WTC11 (cell line): ENCODE results near the gene ELOVL7. TPM values are rescaled to one million over a fixed set of nuclear protein-coding genes. Genes with fewer than 3 reads are reported as not detected.

ENCODE experiments used
- ATAC-seq: fragments of 200-7000 bp; cut with Tn5 transposase; 2 replicates; pipeline ENCODE4 v1.10.0; 2021; ENCODE audit warnings: mild to moderate bottlenecking, moderate library complexity
- CTCF ChIA-PET: fragments of 300-600 bp; sonication (Branson Sonifier 250); formaldehyde crosslinking; loops from one replicate; lab custom pipeline; 2021; ENCODE audit warnings: antibody characterized with exemption; lab: Charles Lee
- POLR2A ChIA-PET: fragments of 350-600 bp; sonication (Branson Sonifier 250); formaldehyde crosslinking; loops from one replicate; lab custom pipeline; 2021; ENCODE audit warnings: antibody characterized with exemption; lab: Charles Lee
- DNase-seq: peaks from one replicate; pipeline ENCODE4 v3.0.0; 2021; ENCODE audit warnings: low spot score
- H3K27ac Mint-ChIP-seq: 2 replicates; pipeline ENCODE4 v1.8.0; 2021; ENCODE audit warnings: mixed read lengths
- H3K27me3 Mint-ChIP-seq: 2 replicates; pipeline ENCODE4 v1.8.0; 2021; ENCODE audit warnings: low read depth, mild to moderate bottlenecking, moderate library complexity, mixed read lengths
- H3K36me3 Mint-ChIP-seq: 2 replicates; pipeline ENCODE4 v1.8.0; 2021; ENCODE audit warnings: mixed read lengths
- H3K4me1 Mint-ChIP-seq: 2 replicates; pipeline ENCODE4 v1.8.0; 2022; ENCODE audit warnings: mixed read lengths
- H3K4me3 Mint-ChIP-seq: 2 replicates; pipeline ENCODE4 v1.8.0; 2021; ENCODE audit warnings: mild to moderate bottlenecking, moderate library complexity, mixed read lengths
- H3K9me3 Mint-ChIP-seq: 2 replicates; pipeline ENCODE4 v1.8.0; 2021; ENCODE audit warnings: mixed read lengths
- CBFB ChIP-seq: sonication (generic); formaldehyde crosslinking; IDR thresholded peaks from 2 replicates; pipeline ENCODE4 v1.8.1; 2022; ENCODE audit warnings: mild to moderate bottlenecking, low read depth, missing genetic modification reagents
- EMX1 ChIP-seq: fragments of 250-450 bp; sonication (Bioruptor Pico); IDR thresholded peaks from 2 replicates; pipeline ENCODE4 v1.8.0; 2021; ENCODE audit warnings: mild to moderate bottlenecking
- ETV6 ChIP-seq: sonication (generic); formaldehyde crosslinking; IDR thresholded peaks from 2 replicates; pipeline ENCODE4 v1.8.1; 2022; ENCODE audit warnings: mild to moderate bottlenecking, missing genetic modification reagents
- FOXP1 ChIP-seq: sonication (generic); formaldehyde crosslinking; IDR thresholded peaks from 2 replicates; pipeline ENCODE4 v1.8.0; 2022; ENCODE audit warnings: missing genetic modification reagents, mild to moderate bottlenecking, moderate library complexity, borderline replicate concordance
- GABPB1 ChIP-seq: sonication (generic); formaldehyde crosslinking; IDR thresholded peaks from 2 replicates; pipeline ENCODE4 v1.8.1; 2023; ENCODE audit warnings: mild to moderate bottlenecking, missing genetic modification reagents
- GRHL2 ChIP-seq: fragments of 250-450 bp; sonication (Bioruptor Pico); IDR thresholded peaks from 2 replicates; pipeline ENCODE4 v1.8.0; 2022; ENCODE audit warnings: mild to moderate bottlenecking, moderate library complexity; ENCODE audit not compliant: insufficient replicate concordance, severe bottlenecking
- JUN ChIP-seq: sonication (generic); formaldehyde crosslinking; IDR thresholded peaks from 2 replicates; pipeline ENCODE4 v1.8.0; 2023; ENCODE audit warnings: mild to moderate bottlenecking, missing genetic modification reagents
- KAT7 ChIP-seq: sonication (generic); formaldehyde crosslinking; IDR thresholded peaks from 2 replicates; pipeline ENCODE4 v1.8.1; 2023; ENCODE audit warnings: missing genetic modification reagents, mild to moderate bottlenecking, borderline replicate concordance
- MYBL2 ChIP-seq: sonication (generic); formaldehyde crosslinking; IDR thresholded peaks from 2 replicates; pipeline ENCODE4 v1.8.1; 2023; ENCODE audit warnings: mild to moderate bottlenecking, moderate library complexity, missing genetic modification reagents
- NFATC4 ChIP-seq: fragments of 250-450 bp; sonication (Bioruptor Pico); IDR thresholded peaks from 2 replicates; pipeline ENCODE4 v1.9.0; 2021; ENCODE audit warnings: mild to moderate bottlenecking
- NFYB ChIP-seq: sonication (generic); formaldehyde crosslinking; conservative IDR thresholded peaks from 2 replicates; pipeline ENCODE4 v1.8.0; 2022; ENCODE audit warnings: low read depth, missing genetic modification reagents
- NR1H2 ChIP-seq: sonication (generic); formaldehyde crosslinking; IDR thresholded peaks from 2 replicates; pipeline ENCODE4 v1.9.0; 2021; ENCODE audit warnings: mild to moderate bottlenecking, moderate library complexity, missing genetic modification reagents
- NR2C2 ChIP-seq: sonication (generic); formaldehyde crosslinking; IDR thresholded peaks from 2 replicates; pipeline ENCODE4 v1.8.0; 2022; ENCODE audit warnings: mild to moderate bottlenecking, missing genetic modification reagents
- NR3C1 ChIP-seq: sonication (generic); formaldehyde crosslinking; conservative IDR thresholded peaks from 2 replicates; pipeline ENCODE4 v1.8.1; 2023; ENCODE audit warnings: low read depth, mild to moderate bottlenecking, missing genetic modification reagents
- PRRX2 ChIP-seq: fragments of 250-450 bp; sonication (Bioruptor Pico); IDR thresholded peaks from 2 replicates; pipeline ENCODE4 v1.8.0; 2021; ENCODE audit warnings: mild to moderate bottlenecking
- RELA ChIP-seq: sonication (generic); formaldehyde crosslinking; IDR thresholded peaks from 2 replicates; pipeline ENCODE4 v1.8.1; 2022; ENCODE audit warnings: missing genetic modification reagents, mild to moderate bottlenecking, borderline replicate concordance
- SMAD3 ChIP-seq: sonication (generic); formaldehyde crosslinking; IDR thresholded peaks from 2 replicates; pipeline ENCODE4 v1.8.0; 2022; ENCODE audit warnings: missing genetic modification reagents, mild to moderate bottlenecking, borderline replicate concordance
- SMAD4 ChIP-seq: sonication (generic); formaldehyde crosslinking; IDR thresholded peaks from 2 replicates; pipeline ENCODE4 v1.8.0; 2022; ENCODE audit warnings: mild to moderate bottlenecking, missing genetic modification reagents
- SOX15 ChIP-seq: fragments of 250-450 bp; sonication (Bioruptor Pico); IDR thresholded peaks from 2 replicates; pipeline ENCODE4 v1.9.0; 2021; ENCODE audit warnings: mild to moderate bottlenecking
- SP1 ChIP-seq: sonication (generic); formaldehyde crosslinking; conservative IDR thresholded peaks from 2 replicates; pipeline ENCODE4 v1.8.1; 2022; ENCODE audit warnings: missing genetic modification reagents
- USF2 ChIP-seq: sonication (generic); formaldehyde crosslinking; IDR thresholded peaks from 2 replicates; pipeline ENCODE4 v1.8.1; 2023; ENCODE audit warnings: mild to moderate bottlenecking, missing genetic modification reagents, moderate library complexity
- ZBTB43 ChIP-seq: sonication (generic); formaldehyde crosslinking; IDR thresholded peaks from 2 replicates; pipeline ENCODE4 v1.8.1; 2023; ENCODE audit warnings: mild to moderate bottlenecking, missing genetic modification reagents
- ZNF219 ChIP-seq: sonication (generic); formaldehyde crosslinking; IDR thresholded peaks from 2 replicates; pipeline ENCODE4 v1.8.0; 2023; ENCODE audit warnings: missing genetic modification reagents, mild to moderate bottlenecking, borderline replicate concordance
- ZNF263 ChIP-seq: sonication (generic); formaldehyde crosslinking; IDR thresholded peaks from 2 replicates; pipeline ENCODE4 v1.8.1; 2022; ENCODE audit warnings: low read depth, mild to moderate bottlenecking, moderate library complexity, missing genetic modification reagents
- ZNF317 ChIP-seq: sonication (generic); formaldehyde crosslinking; IDR thresholded peaks from 2 replicates; pipeline ENCODE4 v1.8.1; 2023; ENCODE audit warnings: low read depth, mild to moderate bottlenecking, moderate library complexity, missing genetic modification reagents, borderline replicate concordance
- ZNF396 ChIP-seq: fragments of 250-450 bp; sonication (Bioruptor Pico); IDR thresholded peaks from 2 replicates; pipeline ENCODE4 v1.8.0; 2021; ENCODE audit warnings: mild to moderate bottlenecking, moderate library complexity, borderline replicate concordance
- ZNF423 ChIP-seq: fragments of 250-450 bp; sonication (Bioruptor Pico); IDR thresholded peaks from 2 replicates; pipeline ENCODE4 v2.1.2; 2022; ENCODE audit warnings: mild to moderate bottlenecking, moderate library complexity
- total RNA-seq: library from RNA; stranded (reverse); gene quantifications from 3 replicates; pipeline ENCODE4 v1.2.3, GENCODE V29; 2021
- TF ChIP-seq, protein P1 (sequence below): sonication (generic); formaldehyde crosslinking; IDR thresholded peaks from 2 replicates; pipeline ENCODE4 v1.8.1; 2023; ENCODE audit warnings: mild to moderate bottlenecking, missing genetic modification reagents
- TF ChIP-seq, protein P2 (sequence below): sonication (generic); formaldehyde crosslinking; IDR thresholded peaks from 2 replicates; pipeline ENCODE4 v1.8.1; 2022; ENCODE audit warnings: low read depth, mild to moderate bottlenecking, moderate library complexity, missing genetic modification reagents, borderline replicate concordance
- TF ChIP-seq, protein P3 (sequence below): sonication (generic); formaldehyde crosslinking; IDR thresholded peaks from 2 replicates; pipeline ENCODE4 v1.8.0; 2023; ENCODE audit warnings: missing genetic modification reagents, mild to moderate bottlenecking, borderline replicate concordance

ELOVL7 gene
- total RNA-seq, 1 experiment from 2014 or later, result 7.1 TPM

GRCh38 chr5:60872892-60873291 is 28.8 kb upstream of the ELOVL7 start:
- CTCF ChIA-PET, result no interaction called here
- H3K4me1 Mint-ChIP-seq, result no peaks in the 10 kb centered on the region
- no peak for ATAC-seq
- H3K36me3 Mint-ChIP-seq, result peaks cover 30% of the 10 kb centered on the region
- DNase-seq, result no peak
- no peak overlapping the region for H3K27ac Mint-ChIP-seq
- H3K9me3 Mint-ChIP-seq, result peaks cover 42% of the 10 kb centered on the region
- POLR2A ChIA-PET, result no interaction called here
- H3K27me3 Mint-ChIP-seq, result peaks cover 4% of the 10 kb centered on the region; the same call in 1 of the 2 replicates
- H3K4me3 Mint-ChIP-seq, result no peak overlapping the region
- TF ChIP-seq ZNF423 (no peak), SOX15 (no peak), CBFB (CRISPR knock-in tag) (no peak), NFYB (CRISPR knock-in tag) (no peak), ZNF317 (no peak), GABPB1 (no peak), NR1H2 (CRISPR knock-in tag) (no peak), JUN (CRISPR knock-in tag) (no peak), NR2C2 (CRISPR knock-in tag) (no peak), EMX1 (CRISPR knock-in tag) (no peak), SP1 (no peak), NR3C1 (CRISPR knock-in tag) (no peak), SMAD4 (CRISPR knock-in tag) (no peak), SMAD3 (CRISPR knock-in tag) (no peak), ZNF263 (no peak), ETV6 (CRISPR knock-in tag) (no peak)
- TF ChIP-seq, protein P1, sequence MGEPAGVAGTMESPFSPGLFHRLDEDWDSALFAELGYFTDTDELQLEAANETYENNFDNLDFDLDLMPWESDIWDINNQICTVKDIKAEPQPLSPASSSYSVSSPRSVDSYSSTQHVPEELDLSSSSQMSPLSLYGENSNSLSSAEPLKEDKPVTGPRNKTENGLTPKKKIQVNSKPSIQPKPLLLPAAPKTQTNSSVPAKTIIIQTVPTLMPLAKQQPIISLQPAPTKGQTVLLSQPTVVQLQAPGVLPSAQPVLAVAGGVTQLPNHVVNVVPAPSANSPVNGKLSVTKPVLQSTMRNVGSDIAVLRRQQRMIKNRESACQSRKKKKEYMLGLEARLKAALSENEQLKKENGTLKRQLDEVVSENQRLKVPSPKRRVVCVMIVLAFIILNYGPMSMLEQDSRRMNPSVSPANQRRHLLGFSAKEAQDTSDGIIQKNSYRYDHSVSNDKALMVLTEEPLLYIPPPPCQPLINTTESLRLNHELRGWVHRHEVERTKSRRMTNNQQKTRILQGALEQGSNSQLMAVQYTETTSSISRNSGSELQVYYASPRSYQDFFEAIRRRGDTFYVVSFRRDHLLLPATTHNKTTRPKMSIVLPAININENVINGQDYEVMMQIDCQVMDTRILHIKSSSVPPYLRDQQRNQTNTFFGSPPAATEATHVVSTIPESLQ (CRISPR knock-in tag), result no peak
- TF ChIP-seq, protein P2, sequence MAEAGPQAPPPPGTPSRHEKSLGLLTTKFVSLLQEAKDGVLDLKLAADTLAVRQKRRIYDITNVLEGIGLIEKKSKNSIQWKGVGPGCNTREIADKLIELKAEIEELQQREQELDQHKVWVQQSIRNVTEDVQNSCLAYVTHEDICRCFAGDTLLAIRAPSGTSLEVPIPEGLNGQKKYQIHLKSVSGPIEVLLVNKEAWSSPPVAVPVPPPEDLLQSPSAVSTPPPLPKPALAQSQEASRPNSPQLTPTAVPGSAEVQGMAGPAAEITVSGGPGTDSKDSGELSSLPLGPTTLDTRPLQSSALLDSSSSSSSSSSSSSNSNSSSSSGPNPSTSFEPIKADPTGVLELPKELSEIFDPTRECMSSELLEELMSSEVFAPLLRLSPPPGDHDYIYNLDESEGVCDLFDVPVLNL, result no peak

DNA sequence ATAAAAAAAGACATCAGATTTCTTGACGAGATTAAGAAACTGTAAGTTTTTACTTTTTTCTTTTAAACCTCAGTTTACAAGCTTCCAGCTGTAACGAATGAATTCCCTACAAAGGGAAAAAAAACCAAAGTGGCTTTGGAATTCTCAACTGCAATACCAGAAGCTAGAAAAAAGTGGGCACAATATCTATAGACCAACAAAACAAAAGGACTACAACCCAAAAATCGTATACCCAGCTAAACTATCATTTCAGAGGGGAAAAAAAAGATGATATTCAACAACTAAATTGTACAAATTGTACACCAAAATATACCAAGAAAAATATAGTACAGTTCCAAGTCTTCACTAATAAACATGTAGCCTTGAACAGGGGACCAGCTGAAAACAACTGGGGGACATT is 26.8 kb upstream of the ELOVL7 start:
- ATAC-seq, result no peak
- H3K27ac Mint-ChIP-seq, result no peak overlapping the region
- no peak overlapping the region for H3K4me3 Mint-ChIP-seq
- TF ChIP-seq GABPB1 (no peak), PRRX2 (CRISPR knock-in tag) (no peak), ZNF219 (CRISPR knock-in tag) (no peak), NR2C2 (CRISPR knock-in tag) (no peak), SMAD3 (CRISPR knock-in tag) (no peak), GRHL2 (CRISPR knock-in tag) (no peak), NR1H2 (CRISPR knock-in tag) (no peak), MYBL2 (CRISPR knock-in tag) (no peak), USF2 (CRISPR knock-in tag) (no peak), RELA (CRISPR knock-in tag) (no peak), ZBTB43 (CRISPR knock-in tag) (no peak), ZNF396 (no peak), KAT7 (CRISPR knock-in tag) (no peak), NFATC4 (CRISPR knock-in tag) (no peak), FOXP1 (CRISPR knock-in tag) (no peak)
- TF ChIP-seq, protein P3, sequence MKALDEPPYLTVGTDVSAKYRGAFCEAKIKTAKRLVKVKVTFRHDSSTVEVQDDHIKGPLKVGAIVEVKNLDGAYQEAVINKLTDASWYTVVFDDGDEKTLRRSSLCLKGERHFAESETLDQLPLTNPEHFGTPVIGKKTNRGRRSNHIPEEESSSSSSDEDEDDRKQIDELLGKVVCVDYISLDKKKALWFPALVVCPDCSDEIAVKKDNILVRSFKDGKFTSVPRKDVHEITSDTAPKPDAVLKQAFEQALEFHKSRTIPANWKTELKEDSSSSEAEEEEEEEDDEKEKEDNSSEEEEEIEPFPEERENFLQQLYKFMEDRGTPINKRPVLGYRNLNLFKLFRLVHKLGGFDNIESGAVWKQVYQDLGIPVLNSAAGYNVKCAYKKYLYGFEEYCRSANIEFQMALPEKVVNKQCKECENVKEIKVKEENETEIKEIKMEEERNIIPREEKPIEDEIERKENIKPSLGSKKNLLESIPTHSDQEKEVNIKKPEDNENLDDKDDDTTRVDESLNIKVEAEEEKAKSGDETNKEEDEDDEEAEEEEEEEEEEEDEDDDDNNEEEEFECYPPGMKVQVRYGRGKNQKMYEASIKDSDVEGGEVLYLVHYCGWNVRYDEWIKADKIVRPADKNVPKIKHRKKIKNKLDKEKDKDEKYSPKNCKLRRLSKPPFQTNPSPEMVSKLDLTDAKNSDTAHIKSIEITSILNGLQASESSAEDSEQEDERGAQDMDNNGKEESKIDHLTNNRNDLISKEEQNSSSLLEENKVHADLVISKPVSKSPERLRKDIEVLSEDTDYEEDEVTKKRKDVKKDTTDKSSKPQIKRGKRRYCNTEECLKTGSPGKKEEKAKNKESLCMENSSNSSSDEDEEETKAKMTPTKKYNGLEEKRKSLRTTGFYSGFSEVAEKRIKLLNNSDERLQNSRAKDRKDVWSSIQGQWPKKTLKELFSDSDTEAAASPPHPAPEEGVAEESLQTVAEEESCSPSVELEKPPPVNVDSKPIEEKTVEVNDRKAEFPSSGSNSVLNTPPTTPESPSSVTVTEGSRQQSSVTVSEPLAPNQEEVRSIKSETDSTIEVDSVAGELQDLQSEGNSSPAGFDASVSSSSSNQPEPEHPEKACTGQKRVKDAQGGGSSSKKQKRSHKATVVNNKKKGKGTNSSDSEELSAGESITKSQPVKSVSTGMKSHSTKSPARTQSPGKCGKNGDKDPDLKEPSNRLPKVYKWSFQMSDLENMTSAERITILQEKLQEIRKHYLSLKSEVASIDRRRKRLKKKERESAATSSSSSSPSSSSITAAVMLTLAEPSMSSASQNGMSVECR (CRISPR knock-in tag), result no peak
- peaks cover 23% of the 10 kb centered on the region for H3K36me3 Mint-ChIP-seq
- peaks cover 27% of the 10 kb centered on the region for H3K9me3 Mint-ChIP-seq
- ChIA-PET POLR2A (no interaction called here), CTCF (no interaction called here)
- peaks cover 2% of the 10 kb centered on the region; the same call in 1 of the 2 replicates for H3K27me3 Mint-ChIP-seq
- H3K4me1 Mint-ChIP-seq, result no peaks in the 10 kb centered on the region
- DNase-seq, result no peak
